Mucosa of rectum (tissue), 2 donors: ENCODE measurements around the gene TEX54.
"Not testable (repeated sequence)": the region's sequence is repeated elsewhere in the genome, so short reads cannot be mapped to it uniquely, and the experiment has no call there.

Source experiments
- H3K27ac ChIP-seq, 2 donors: one replicate each; pipeline ENCODE4 v1.7.0; 2013; ENCODE audit warnings: inconsistent platforms in 2 of 2, low read depth in 2 of 2, low read length in 2 of 2
- H3K27me3 ChIP-seq, 2 donors: one replicate each; pipeline ENCODE4 v1.7.0; 2013; ENCODE audit warnings: low read length in 2 of 2; ENCODE audit not compliant: control insufficient read depth in 2 of 2, insufficient read depth in 2 of 2
- H3K36me3 ChIP-seq, 2 donors: one replicate each; pipeline ENCODE4 v1.7.0; 2013; ENCODE audit warnings: low read length in 2 of 2; ENCODE audit not compliant: control insufficient read depth in 2 of 2, insufficient read depth in 2 of 2
- H3K4me1 ChIP-seq, 2 donors: one replicate each; pipeline ENCODE4 v1.7.0; 2013; ENCODE audit warnings: low read length in 2 of 2, mild to moderate bottlenecking in 1 of 2; ENCODE audit not compliant: control insufficient read depth in 2 of 2, insufficient read depth in 2 of 2
- H3K4me3 ChIP-seq, 2 donors: one replicate each; pipeline ENCODE4 v1.7.0; 2013; ENCODE audit warnings: low read length in 2 of 2
- H3K9ac ChIP-seq, 2 donors: one replicate each; pipeline ENCODE4 v1.7.0; 2013; ENCODE audit warnings: low read length in 2 of 2, low read depth in 1 of 2, mild to moderate bottlenecking in 1 of 2
- H3K9me3 ChIP-seq, 2 donors: one replicate each; pipeline ENCODE4 v1.7.0; 2013; ENCODE audit warnings: low read length in 2 of 2; ENCODE audit not compliant: control insufficient read depth in 2 of 2
- donor health status: healthy.
- donor health status: Normal muscosa, but diverticular disease.

Gene TEX54

GRCh38 chr11:62874851-62875250 is 42.2 kb upstream of the TEX54 start:
- Histone ChIP-seq H3K27ac (no peak overlapping the region), H3K27me3 (no peaks in the 10 kb centered on the region), H3K4me3 (no peak overlapping the region), H3K36me3 (no peaks in the 10 kb centered on the region), H3K9ac (no peak overlapping the region), H3K4me1 (peaks cover 4% of the 10 kb centered on the region in 2 donors), H3K9me3 (no peaks in the 10 kb centered on the region)

DNA sequence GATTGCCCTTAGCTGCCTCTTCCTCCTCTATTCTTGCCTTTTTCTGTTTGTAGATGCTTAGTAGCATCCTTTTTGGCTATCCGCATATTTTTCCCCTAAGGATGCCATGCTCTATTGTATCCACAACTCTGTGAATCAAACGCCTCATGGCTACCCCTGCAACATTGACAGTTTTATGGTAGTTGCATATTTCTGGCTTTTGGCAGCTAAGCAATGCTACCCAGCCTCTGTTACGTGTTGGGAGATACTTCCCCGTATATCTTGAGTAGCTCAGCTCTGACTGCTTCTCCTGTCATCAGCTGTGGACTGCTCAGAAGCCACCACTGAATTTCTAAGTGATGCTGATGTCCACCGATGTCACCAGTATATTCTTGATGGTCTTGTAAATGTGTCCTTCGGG is 33.0 kb upstream of the TEX54 start:
- Histone ChIP-seq H3K9ac (no peak overlapping the region), H3K4me1 (no peaks in the 10 kb centered on the region), H3K27ac (no peak overlapping the region), H3K36me3 (no peaks in the 10 kb centered on the region), H3K9me3 (no peaks in the 10 kb centered on the region), H3K27me3 (no peaks in the 10 kb centered on the region), H3K4me3 (no peak overlapping the region)

DNA sequence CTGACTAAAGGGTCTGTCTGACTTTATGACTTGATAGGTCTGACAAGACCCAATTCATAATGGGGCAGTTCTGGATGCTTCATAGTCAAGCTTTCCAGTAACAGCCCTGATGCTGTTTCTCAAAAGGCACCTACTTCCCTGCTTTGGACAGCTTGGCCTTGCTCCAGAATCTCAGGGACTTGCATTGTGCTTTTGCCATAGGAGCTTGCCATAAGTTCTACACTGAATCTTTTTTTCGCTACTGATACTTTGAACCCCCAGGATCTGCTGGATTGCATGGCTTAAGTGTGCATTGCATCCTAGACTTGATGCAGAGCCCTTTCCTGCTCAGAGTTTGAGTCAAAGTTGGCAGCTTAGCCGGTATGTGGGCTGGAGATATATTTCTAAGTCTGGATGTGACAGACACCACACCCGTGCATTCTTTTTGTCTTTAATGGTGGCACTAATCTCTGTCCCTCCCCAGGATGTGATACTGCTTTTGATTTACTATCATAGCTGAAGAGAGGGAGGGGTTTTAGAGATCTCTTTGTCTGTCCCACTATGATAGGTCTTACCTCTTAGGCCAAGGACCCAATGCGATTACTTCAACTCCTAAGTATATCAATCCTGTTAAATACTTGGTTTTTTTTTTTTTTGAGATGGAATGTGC is 31.2 kb upstream of the TEX54 start:
- H3K36me3 ChIP-seq, result no peaks in the 10 kb centered on the region
- H3K9ac ChIP-seq, result no peak overlapping the region
- H3K4me3 ChIP-seq, result no peak overlapping the region
- no peaks in the 10 kb centered on the region for H3K9me3 ChIP-seq
- H3K27ac ChIP-seq, result no peak overlapping the region
- no peaks in the 10 kb centered on the region for H3K4me1 ChIP-seq
- H3K27me3 ChIP-seq, result no peaks in the 10 kb centered on the region

GRCh38 chr11:62861564-62862192 is 29.0 kb upstream of the TEX54 start:
- not testable (repeated sequence) for H3K4me1 ChIP-seq, H3K27me3 ChIP-seq, H3K9me3 ChIP-seq, H3K36me3 ChIP-seq, H3K27ac ChIP-seq, H3K9ac ChIP-seq, H3K4me3 ChIP-seq

DNA sequence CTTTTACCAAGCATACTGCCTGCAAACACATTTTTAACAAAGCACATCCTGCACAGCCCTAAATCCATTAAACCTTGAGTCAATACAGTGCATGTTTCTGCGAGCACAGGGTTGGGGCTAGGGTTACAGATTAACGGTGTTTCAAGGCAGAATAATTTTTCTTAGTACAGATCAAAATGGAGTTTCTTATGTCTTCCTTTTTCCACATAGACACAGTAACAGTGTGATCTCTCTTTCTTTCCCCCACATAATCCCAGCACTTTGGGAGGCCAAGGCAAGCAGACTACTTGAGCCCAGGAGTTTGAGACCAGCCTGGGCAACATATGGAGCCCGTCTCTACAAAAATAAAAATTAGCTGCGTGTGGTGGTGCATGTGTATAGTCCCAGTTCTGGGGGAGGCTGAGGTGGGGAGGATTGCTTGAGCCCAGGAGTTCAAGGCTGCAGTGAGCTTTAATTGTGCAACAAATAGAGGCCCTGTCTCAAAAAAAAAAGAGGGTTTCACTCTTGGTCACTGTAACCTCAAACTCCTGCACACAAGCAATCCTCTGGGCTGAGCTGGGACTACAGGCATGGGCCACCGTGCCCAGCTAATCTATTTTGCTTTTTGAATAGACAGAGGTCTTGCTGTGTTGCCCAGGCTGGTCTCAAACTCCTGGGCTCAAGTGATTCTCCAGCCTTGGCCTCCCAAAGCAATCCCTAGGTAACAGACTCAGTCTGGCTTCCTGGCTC is 28.4 kb upstream of the TEX54 start:
- Histone ChIP-seq H3K27ac (no peak overlapping the region), H3K36me3 (no peaks in the 10 kb centered on the region), H3K9me3 (no peaks in the 10 kb centered on the region), H3K4me1 (peaks cover 5 to 6% of the 10 kb centered on the region in 2 donors), H3K27me3 (no peaks in the 10 kb centered on the region), H3K9ac (no peak overlapping the region), H3K4me3 (no peak overlapping the region)

DNA sequence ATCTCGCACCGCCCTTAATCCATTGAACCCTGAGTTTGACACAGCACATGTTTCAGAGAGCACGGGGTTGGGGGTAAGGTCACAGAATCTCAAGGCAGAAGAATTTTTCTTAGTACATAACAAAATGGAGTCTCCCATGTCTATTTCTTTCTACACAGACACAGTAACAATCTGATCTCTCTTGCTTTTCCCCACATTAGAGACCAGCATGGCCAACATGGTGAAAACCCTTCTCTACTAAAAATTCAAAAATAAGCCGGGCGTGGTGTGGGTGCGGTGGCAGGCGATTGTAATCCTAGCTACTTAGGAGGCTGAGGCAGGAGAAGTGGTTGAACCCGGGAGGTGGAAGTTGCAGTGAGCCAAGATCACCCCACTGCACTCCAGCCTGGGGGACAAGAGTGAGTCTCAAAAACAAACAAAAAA is 26.7 kb upstream of the TEX54 start:
- H3K36me3 ChIP-seq, H3K27me3 ChIP-seq, H3K9me3 ChIP-seq, H3K4me3 ChIP-seq, H3K9ac ChIP-seq, H3K27ac ChIP-seq: not testable (repeated sequence)
- H3K4me1 ChIP-seq, result peaks cover 10 to 15% of the 10 kb centered on the region in 2 donors

- H3K36me3 ChIP-seq, result peaks cover 10 to 15% of the 10 kb centered on the region in 2 donors
- no peak overlapping the region for H3K4me3 ChIP-seq
- no peaks in the 10 kb centered on the region for H3K9me3 ChIP-seq
- H3K27me3 ChIP-seq, result no peaks in the 10 kb centered on the region
- peaks cover 20 to 24% of the 10 kb centered on the region in 2 donors for H3K4me1 ChIP-seq
- H3K27ac ChIP-seq, result no peak overlapping the region
- H3K9ac ChIP-seq, result no peak overlapping the region
Observed at GRCh38 chr11:62858201-62858600, 25.6 kb upstream of the TEX54 start.

DNA sequence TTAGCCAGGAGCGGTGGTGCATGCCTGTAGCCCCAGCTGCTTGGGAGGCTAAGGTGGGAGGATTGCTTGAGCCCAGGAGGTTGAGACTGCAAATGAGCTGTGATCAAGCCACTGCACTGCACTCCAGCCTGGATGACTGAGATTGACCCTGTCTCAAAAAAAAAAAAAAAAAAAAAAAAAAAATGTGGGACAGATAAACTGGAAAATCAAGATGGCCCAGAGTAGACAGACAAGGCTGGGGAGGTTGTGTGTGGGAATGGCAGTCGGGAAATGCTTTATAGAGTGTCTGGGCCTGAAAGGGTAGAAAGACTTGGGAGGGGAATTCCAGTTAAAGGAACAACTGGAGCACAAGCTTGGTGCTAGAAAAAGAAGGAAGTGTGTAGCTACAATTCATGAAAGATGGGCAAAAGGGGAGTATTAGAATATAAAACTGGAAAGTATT is 24.9 kb upstream of the TEX54 start:
- Histone ChIP-seq H3K27ac (no peak overlapping the region), H3K9ac (no peak overlapping the region), H3K36me3 (peaks cover 16 to 21% of the 10 kb centered on the region in 2 donors), H3K4me1 (peaks cover 23 to 24% of the 10 kb centered on the region in 2 donors), H3K9me3 (no peaks in the 10 kb centered on the region), H3K27me3 (no peaks in the 10 kb centered on the region), H3K4me3 (no peak overlapping the region)

DNA sequence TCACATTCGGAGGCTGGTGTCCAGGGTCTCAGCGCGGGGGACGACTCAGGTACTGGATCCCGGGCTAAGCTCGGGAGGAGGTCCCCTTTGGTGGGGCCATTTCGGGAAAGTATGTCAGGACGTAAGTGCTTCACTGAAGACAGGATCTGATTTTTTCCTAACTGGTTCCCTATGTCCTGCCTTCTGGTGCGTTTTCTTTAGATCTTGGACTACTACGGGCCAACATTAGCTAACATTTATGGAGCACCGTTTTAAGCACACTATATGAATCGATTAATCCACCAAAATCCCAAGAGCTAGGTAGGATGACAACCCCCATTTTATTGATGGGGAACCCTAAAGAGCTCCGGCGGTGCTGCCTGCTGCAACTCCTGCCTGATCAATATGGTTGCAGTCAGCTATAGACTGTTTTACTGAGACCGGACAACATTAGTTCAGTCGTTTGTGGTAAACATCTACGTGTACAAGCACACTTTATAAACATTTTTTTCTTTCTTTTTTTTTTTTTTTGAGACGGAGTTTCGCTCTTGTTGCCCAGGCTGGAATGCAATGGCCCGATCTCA is 23.8 kb upstream of the TEX54 start:
- peaks cover 27 to 33% of the 10 kb centered on the region in 2 donors for H3K36me3 ChIP-seq
- no peaks in the 10 kb centered on the region for H3K27me3 ChIP-seq
- peak overlapping the region; percentile 83 to 85 for H3K9ac ChIP-seq
- no peaks in the 10 kb centered on the region for H3K9me3 ChIP-seq
- peaks cover 24% of the 10 kb centered on the region in 2 donors for H3K4me1 ChIP-seq
- peak overlapping the region; percentile 81 to 97 for H3K4me3 ChIP-seq
- peak overlapping the region; percentile 66 to 74 for H3K27ac ChIP-seq
